ENCODE measurements around the gene SLC35E3.

GRCh38 chr12:68791897-68792481 is 46.0 kb downstream of the SLC35E3 start:
- TF ChIP-seq POLR2A (IDR thresholded peaks at IDR 0.05; ENCODE audit: low read depth, low read length) (no peak), POLR2AphosphoS5 (IDR thresholded peaks at IDR 0.05; ENCODE audit: low read depth, low read length) (no peak)

Measured in GM12892 (cell line).